Fibroblast of mammary gland (primary cell): ENCODE data around the gene ATG13.

Experiments used
- DNase-seq: peaks from one replicate; pipeline ENCODE4 v3.0.0-alpha.2; 2010; ENCODE audit warnings: low read depth
- H3K4me3 ChIP-seq: 2 replicates; pipeline ENCODE4 v1.5.1; 2011; ENCODE audit warnings: low read depth, mild to moderate bottlenecking, low read length, moderate library complexity; ENCODE audit not compliant: control insufficient read depth
- CTCF ChIP-seq: conservative IDR thresholded peaks from 2 replicates; pipeline ENCODE4 v1.5.1; 2011; ENCODE audit warnings: low read depth, low read length, inconsistent platforms; ENCODE audit not compliant: control insufficient read depth, insufficient read depth

ATG13 gene

GRCh38 chr11:46721286-46721685 lies 103.9 kb downstream of the ATG13 start:
- no peak for DNase-seq
- no peak for TF ChIP-seq CTCF
- H3K4me3 ChIP-seq = no peak overlapping the region

DNA sequence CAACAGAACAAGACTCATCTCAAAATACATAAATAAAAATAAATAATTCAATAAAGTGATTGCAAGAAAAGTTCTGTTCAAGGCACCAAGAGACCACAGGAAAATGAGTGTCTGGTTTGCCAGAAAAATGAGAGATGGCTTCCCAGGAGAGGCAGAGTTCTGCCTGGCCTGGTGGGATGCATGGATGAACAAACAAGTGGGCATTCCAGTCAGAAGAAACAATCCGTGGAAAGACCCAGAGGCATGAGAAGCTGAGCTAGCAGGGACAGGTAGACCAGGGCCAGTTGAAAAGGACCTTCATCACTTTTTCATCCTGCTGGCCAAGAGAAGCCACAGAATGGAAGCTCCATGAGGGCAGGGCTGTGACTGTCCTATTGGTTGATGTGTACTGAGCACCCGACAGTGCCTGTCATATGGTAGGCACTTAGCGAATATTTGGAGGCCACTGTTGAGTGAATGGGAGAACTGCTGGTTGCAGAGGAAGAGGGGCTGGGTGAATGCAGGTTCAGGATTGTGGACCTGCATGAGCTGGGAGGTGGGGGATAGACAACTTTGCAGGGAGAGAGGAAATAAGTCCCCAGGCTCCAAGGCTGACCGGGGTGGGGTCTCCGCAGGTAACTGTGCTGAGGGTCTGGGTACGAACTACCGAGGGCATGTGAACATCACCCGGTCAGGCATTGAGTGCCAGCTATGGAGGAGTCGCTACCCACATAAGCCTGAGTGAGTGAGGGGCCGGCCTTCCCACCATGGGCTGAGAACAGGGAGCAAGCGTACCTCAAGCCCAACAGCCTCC lies 105.4 kb downstream of the ATG13 start:
- no peak overlapping the region for H3K4me3 ChIP-seq
- DNase-seq = no peak
- TF ChIP-seq CTCF = no peak

DNA sequence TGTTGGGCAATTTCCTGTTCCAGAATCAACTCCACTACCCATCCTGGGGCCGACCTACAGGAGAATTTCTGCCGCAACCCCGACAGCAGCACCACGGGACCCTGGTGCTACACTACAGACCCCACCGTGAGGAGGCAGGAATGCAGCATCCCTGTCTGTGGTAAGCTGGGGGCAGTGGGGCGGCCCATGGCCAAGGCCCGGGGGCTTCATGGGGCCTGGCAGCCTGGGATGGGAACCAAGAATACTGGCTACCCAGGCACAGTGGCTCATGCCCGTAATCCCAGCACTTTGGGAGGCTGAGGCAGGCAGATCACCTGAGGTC lies 106.0 kb downstream of the ATG13 start:
- no peak for DNase-seq
- no peak overlapping the region for H3K4me3 ChIP-seq
- TF ChIP-seq CTCF = no peak

GRCh38 chr11:46724088-46724487 lies 106.7 kb downstream of the ATG13 start:
- TF ChIP-seq CTCF = no peak
- no peak overlapping the region for H3K4me3 ChIP-seq
- no peak for DNase-seq
